Measurements from ENCODE around the gene DGCR6L. TPM values are rescaled to one million over a fixed set of nuclear protein-coding genes. Genes with fewer than 3 reads are reported as not detected.
"Not testable (repeated sequence)": the region's sequence is repeated elsewhere in the genome, so short reads cannot be mapped to it uniquely, and the experiment has no call there.

Gene DGCR6L
- total RNA-seq, 2 donors from 2014 or later = 29.2 to 31.7 TPM

- H3K4me3 Mint-ChIP-seq; H3K9me3 ChIP-seq (ENCODE audit: control insufficient read depth, low read length, poor library complexity, severe bottlenecking); DNase-seq; H3K27ac Mint-ChIP-seq; H3K27me3 Mint-ChIP-seq; ATAC-seq; H3K36me3 Mint-ChIP-seq (ENCODE audit: low read depth); H3K4me1 Mint-ChIP-seq: not testable (repeated sequence)
These were observed 8.4 kb downstream of the DGCR6L start for GRCh38 chr22:20311249-20312062.

GRCh38 chr22:20310773-20311172 lies 9.1 kb downstream of the DGCR6L start:
- not testable (repeated sequence) for ATAC-seq; H3K4me3 Mint-ChIP-seq; H3K27me3 Mint-ChIP-seq; DNase-seq; H3K36me3 Mint-ChIP-seq (ENCODE audit: low read depth); H3K4me1 Mint-ChIP-seq; H3K27ac Mint-ChIP-seq; H3K9me3 ChIP-seq (ENCODE audit: control insufficient read depth, low read length, poor library complexity, severe bottlenecking)

GRCh38 chr22:20310180-20310579 lies 9.7 kb downstream of the DGCR6L start:
- H3K36me3 Mint-ChIP-seq (ENCODE audit: low read depth); H3K9me3 ChIP-seq (ENCODE audit: control insufficient read depth, low read length, poor library complexity, severe bottlenecking); H3K4me1 Mint-ChIP-seq; DNase-seq; H3K4me3 Mint-ChIP-seq; ATAC-seq; H3K27me3 Mint-ChIP-seq; H3K27ac Mint-ChIP-seq: not testable (repeated sequence)

- not testable (repeated sequence) for H3K4me1 Mint-ChIP-seq; H3K27ac Mint-ChIP-seq; ATAC-seq; H3K9me3 ChIP-seq (ENCODE audit: control insufficient read depth, low read length, poor library complexity, severe bottlenecking); H3K27me3 Mint-ChIP-seq; H3K4me3 Mint-ChIP-seq; H3K36me3 Mint-ChIP-seq (ENCODE audit: low read depth)
- DNase-seq = peak in 1 of 3 donors; percentile 1
These were observed 10.8 kb downstream of the DGCR6L start for GRCh38 chr22:20308806-20309650.

- H3K27ac Mint-ChIP-seq; H3K9me3 ChIP-seq (ENCODE audit: control insufficient read depth, low read length, poor library complexity, severe bottlenecking); H3K27me3 Mint-ChIP-seq; H3K4me1 Mint-ChIP-seq; ATAC-seq; H3K36me3 Mint-ChIP-seq (ENCODE audit: low read depth); H3K4me3 Mint-ChIP-seq: not testable (repeated sequence)
- DNase-seq = peak in 1 of 3 donors; percentile 1
These were observed 12.1 kb downstream of the DGCR6L start for GRCh38 chr22:20307448-20308447.

GRCh38 chr22:20306646-20307447 lies 13.0 kb downstream of the DGCR6L start:
- H3K27ac Mint-ChIP-seq; H3K36me3 Mint-ChIP-seq (ENCODE audit: low read depth); H3K4me3 Mint-ChIP-seq; H3K27me3 Mint-ChIP-seq; H3K4me1 Mint-ChIP-seq; H3K9me3 ChIP-seq (ENCODE audit: control insufficient read depth, low read length, poor library complexity, severe bottlenecking); ATAC-seq: not testable (repeated sequence)
- peak in 1 of 3 donors; percentile 4 for DNase-seq

- Mint-ChIP-seq H3K4me1 (no peaks in the 10 kb centered on the region), H3K27ac (no peak overlapping the region), H3K36me3 (ENCODE audit: low read depth) (no peaks in the 10 kb centered on the region), H3K4me3 (no peak overlapping the region), H3K27me3 (no peaks in the 10 kb centered on the region)
- no peaks in the 10 kb centered on the region for H3K9me3 ChIP-seq (ENCODE audit: control insufficient read depth, low read length, poor library complexity, severe bottlenecking)
- DNase-seq (peak in 1 of 3 donors; percentile 3), ATAC-seq (no peak)
These were observed 13.8 kb downstream of the DGCR6L start for GRCh38 chr22:20305894-20306645.

GRCh38 chr22:20305230-20305893 lies 14.5 kb downstream of the DGCR6L start:
- H3K4me3 Mint-ChIP-seq; H3K27me3 Mint-ChIP-seq; ATAC-seq; H3K36me3 Mint-ChIP-seq (ENCODE audit: low read depth); H3K9me3 ChIP-seq (ENCODE audit: control insufficient read depth, low read length, poor library complexity, severe bottlenecking); H3K4me1 Mint-ChIP-seq; H3K27ac Mint-ChIP-seq; DNase-seq: not testable (repeated sequence)

- H3K36me3 Mint-ChIP-seq (ENCODE audit: low read depth) = no peaks in the 10 kb centered on the region
- H3K9me3 ChIP-seq (ENCODE audit: control insufficient read depth, low read length, poor library complexity, severe bottlenecking) = no peaks in the 10 kb centered on the region
- ATAC-seq = no peak
- no peaks in the 10 kb centered on the region for H3K4me1 Mint-ChIP-seq
- no peak overlapping the region for H3K4me3 Mint-ChIP-seq
- DNase-seq = no peak
- no peaks in the 10 kb centered on the region for H3K27me3 Mint-ChIP-seq
- no peak overlapping the region for H3K27ac Mint-ChIP-seq
These were observed 15.2 kb downstream of the DGCR6L start for GRCh38 chr22:20304646-20305045.

GRCh38 chr22:20303229-20303534 lies 16.7 kb downstream of the DGCR6L start:
- not testable (repeated sequence) for DNase-seq; ATAC-seq; H3K4me1 Mint-ChIP-seq; H3K36me3 Mint-ChIP-seq (ENCODE audit: low read depth); H3K27me3 Mint-ChIP-seq; H3K4me3 Mint-ChIP-seq; H3K9me3 ChIP-seq (ENCODE audit: control insufficient read depth, low read length, poor library complexity, severe bottlenecking); H3K27ac Mint-ChIP-seq

GRCh38 chr22:20302438-20303228 lies 17.2 kb downstream of the DGCR6L start:
- H3K4me1 Mint-ChIP-seq = peaks cover 3% of the 10 kb centered on the region
- H3K9me3 ChIP-seq (ENCODE audit: control insufficient read depth, low read length, poor library complexity, severe bottlenecking) = no peaks in the 10 kb centered on the region
- no peaks in the 10 kb centered on the region for H3K36me3 Mint-ChIP-seq (ENCODE audit: low read depth)
- no peak overlapping the region for H3K27ac Mint-ChIP-seq
- peak overlapping the region; percentile 62 for H3K4me3 Mint-ChIP-seq
- ATAC-seq = no peak
- no peaks in the 10 kb centered on the region for H3K27me3 Mint-ChIP-seq
- DNase-seq = no peak
